T-helper 1 cell (primary cell): ENCODE data around the gene NR4A1.

ENCODE experiments used
- DNase-seq, 5 donors: peaks; one replicate each; pipeline ENCODE4 v3.0.0-alpha.2; 2012 to 2020

The NR4A1 gene

GRCh38 chr12:52079576-52080402 lies 28.5 kb downstream of the NR4A1 start, which contains the start of gene SMIM41:
SMIM41 (plus strand) TSS chr12:52079704; CDS start chr12:52079780, 76 bp downstream.
- DNase-seq: no peak

GRCh38 chr12:52080403-52081251 lies 29.4 kb downstream of the NR4A1 start:
- no peak for DNase-seq

GRCh38 chr12:52081263-52081733 lies 30.1 kb downstream of the NR4A1 start:
- no peak for DNase-seq

GRCh38 chr12:52082026-52082668 lies 30.9 kb downstream of the NR4A1 start:
- DNase-seq: no peak

- no peak for DNase-seq
These were observed 31.4 kb downstream of the NR4A1 start for GRCh38 chr12:52082669-52082987.

- peak; percentile 40 to 61 (median 51) for DNase-seq
These were observed 31.9 kb downstream of the NR4A1 start for GRCh38 chr12:52082988-52083637.

GRCh38 chr12:52083638-52083996 lies 32.4 kb downstream of the NR4A1 start:
- DNase-seq: no peak

GRCh38 chr12:52084491-52085231 lies 33.4 kb downstream of the NR4A1 start:
- DNase-seq: no peak

GRCh38 chr12:52085682-52086180 lies 34.5 kb downstream of the NR4A1 start:
- DNase-seq: no peak

GRCh38 chr12:52086366-52086765 lies 35.1 kb downstream of the NR4A1 start:
- DNase-seq: no peak

- no peak for DNase-seq
These were observed 35.9 kb downstream of the NR4A1 start for GRCh38 chr12:52086944-52087835.

GRCh38 chr12:52087961-52088820 lies 36.9 kb downstream of the NR4A1 start:
- no peak for DNase-seq

GRCh38 chr12:52089491-52089890 lies 38.2 kb downstream of the NR4A1 start:
- DNase-seq: no peak

GRCh38 chr12:52090291-52090690 lies 39.0 kb downstream of the NR4A1 start:
- no peak for DNase-seq

- no peak for DNase-seq
These were observed 39.8 kb downstream of the NR4A1 start for GRCh38 chr12:52091061-52091460.

GRCh38 chr12:52091869-52092268 lies 40.6 kb downstream of the NR4A1 start:
- no peak for DNase-seq

- DNase-seq: no peak
These were observed 42.1 kb downstream of the NR4A1 start for GRCh38 chr12:52093346-52093745.

GRCh38 chr12:52096332-52097044 lies 45.2 kb downstream of the NR4A1 start:
- no peak for DNase-seq

GRCh38 chr12:52097045-52097666 lies 45.9 kb downstream of the NR4A1 start:
- DNase-seq: no peak
